Measurements from ENCODE around the gene SIRT5.

The SIRT5 gene

GRCh38 chr6:13573669-13574110, 711 bp upstream of the SIRT5 start:
- TF ChIP-seq, protein P1, sequence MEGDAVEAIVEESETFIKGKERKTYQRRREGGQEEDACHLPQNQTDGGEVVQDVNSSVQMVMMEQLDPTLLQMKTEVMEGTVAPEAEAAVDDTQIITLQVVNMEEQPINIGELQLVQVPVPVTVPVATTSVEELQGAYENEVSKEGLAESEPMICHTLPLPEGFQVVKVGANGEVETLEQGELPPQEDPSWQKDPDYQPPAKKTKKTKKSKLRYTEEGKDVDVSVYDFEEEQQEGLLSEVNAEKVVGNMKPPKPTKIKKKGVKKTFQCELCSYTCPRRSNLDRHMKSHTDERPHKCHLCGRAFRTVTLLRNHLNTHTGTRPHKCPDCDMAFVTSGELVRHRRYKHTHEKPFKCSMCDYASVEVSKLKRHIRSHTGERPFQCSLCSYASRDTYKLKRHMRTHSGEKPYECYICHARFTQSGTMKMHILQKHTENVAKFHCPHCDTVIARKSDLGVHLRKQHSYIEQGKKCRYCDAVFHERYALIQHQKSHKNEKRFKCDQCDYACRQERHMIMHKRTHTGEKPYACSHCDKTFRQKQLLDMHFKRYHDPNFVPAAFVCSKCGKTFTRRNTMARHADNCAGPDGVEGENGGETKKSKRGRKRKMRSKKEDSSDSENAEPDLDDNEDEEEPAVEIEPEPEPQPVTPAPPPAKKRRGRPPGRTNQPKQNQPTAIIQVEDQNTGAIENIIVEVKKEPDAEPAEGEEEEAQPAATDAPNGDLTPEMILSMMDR (IDR thresholded peaks at IDR 0.05; ENCODE audit: low read depth, low read length), result no peak
- H3K4me3 ChIP-seq (ENCODE audit: low read depth, low read length), result peak overlapping the region; percentile 81

- peak overlapping the region; percentile 81 for H3K4me3 ChIP-seq (ENCODE audit: low read depth, low read length)
- TF ChIP-seq, protein P1 (IDR thresholded peaks at IDR 0.05; ENCODE audit: low read depth, low read length), result 0 out of 2 replicates have a peak, but pooled peaks have one; percentile 12
These were observed 241 bp upstream of the SIRT5 start for GRCh38 chr6:13574149-13574570.

DNA sequence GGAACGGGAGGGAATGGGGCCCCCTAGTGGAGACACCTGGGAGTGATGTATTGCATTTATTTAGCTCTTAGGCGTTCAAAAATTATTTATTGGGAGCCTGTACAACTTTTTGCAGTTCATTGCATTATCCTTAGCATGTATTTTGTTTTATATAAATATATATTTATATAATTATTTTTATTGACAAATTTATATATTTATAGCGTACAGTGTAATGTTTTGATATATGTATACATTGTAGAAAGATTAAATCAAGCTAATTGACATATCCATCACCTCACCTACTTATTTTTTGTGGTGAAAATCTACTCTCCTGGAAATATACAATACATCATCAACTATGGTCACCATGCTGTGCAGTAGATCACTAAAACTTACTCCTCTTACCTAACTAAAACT, 975 bp downstream of the SIRT5 start:
- H3K4me3 ChIP-seq (ENCODE audit: low read depth, low read length), result peak overlapping the region; percentile 81
- TF ChIP-seq, protein P1 (IDR thresholded peaks at IDR 0.05; ENCODE audit: low read depth, low read length), result peak; percentile 73

DNA sequence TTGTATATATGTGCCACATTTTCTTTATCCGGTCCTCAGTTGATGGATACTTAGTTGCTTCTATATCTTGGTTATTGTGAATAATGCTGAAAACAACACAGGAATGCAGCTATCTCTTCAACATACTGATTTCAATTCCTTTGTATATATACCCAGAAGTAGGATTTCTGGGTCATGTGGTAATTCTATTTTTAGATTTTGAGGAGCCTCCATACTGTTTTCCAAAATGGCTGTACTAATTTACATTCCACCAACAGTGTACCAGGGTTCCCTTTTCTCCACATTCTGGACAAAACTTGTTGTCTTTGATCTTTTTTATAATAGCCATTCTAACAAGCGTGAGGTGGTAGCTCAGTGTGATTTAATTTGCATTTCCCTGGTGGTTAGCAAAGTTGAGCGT, 1.6 kb downstream of the SIRT5 start:
- no peak overlapping the region for H3K4me3 ChIP-seq (ENCODE audit: low read depth, low read length)
- TF ChIP-seq, protein P1 (IDR thresholded peaks at IDR 0.05; ENCODE audit: low read depth, low read length), result no peak

DNA sequence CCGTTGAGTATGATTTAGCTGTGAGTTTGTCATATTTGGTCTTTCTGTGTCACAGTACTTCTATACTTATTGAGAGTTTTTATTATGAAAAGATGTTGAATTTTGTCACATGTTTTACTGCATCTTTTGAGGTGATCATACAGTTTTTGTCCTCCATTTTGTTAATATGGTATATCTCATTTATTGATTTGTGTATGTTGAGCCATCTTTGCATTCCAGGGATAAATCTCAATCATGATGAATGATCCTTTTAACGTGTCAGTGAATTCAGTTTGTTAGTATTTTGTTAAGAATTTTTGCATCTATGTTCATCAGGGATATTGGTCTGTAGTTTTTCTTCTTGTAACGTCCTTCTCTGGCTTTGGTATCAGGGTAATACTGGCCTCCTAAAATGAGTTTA, 3.5 kb downstream of the SIRT5 start:
- TF ChIP-seq, protein P1 (IDR thresholded peaks at IDR 0.05; ENCODE audit: low read depth, low read length), result no peak
- no peak overlapping the region for H3K4me3 ChIP-seq (ENCODE audit: low read depth, low read length)

- no peak overlapping the region for H3K4me3 ChIP-seq (ENCODE audit: low read depth, low read length)
- TF ChIP-seq, protein P1 (IDR thresholded peaks at IDR 0.05; ENCODE audit: low read depth, low read length), result no peak
These were observed 5.5 kb downstream of the SIRT5 start for GRCh38 chr6:13579911-13580310.

DNA sequence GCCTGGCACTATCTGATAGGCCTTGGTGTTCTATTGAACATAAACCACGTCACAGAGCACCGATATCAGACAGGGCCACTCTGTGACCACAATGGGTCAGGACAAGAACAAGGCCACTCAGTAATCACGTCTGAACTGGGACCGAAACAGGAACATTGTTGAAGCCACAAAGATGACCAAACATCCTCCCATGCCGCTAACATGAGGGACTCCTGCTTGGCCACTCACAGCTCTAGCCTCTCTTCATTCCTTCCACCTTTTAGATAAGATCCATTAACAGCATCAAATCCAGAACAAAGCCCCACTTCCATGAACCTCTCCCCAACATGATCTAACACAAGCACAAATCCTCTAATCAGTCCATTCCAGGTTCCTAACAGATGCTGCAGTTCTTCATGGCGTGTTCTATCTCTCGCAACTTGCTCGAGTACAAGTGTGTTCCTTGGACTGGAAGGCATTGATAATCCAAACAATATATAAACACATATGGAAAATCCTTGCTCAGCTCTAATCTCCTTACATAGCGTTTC, 7.4 kb downstream of the SIRT5 start:
- TF ChIP-seq, protein P1 (IDR thresholded peaks at IDR 0.05; ENCODE audit: low read depth, low read length), result no peak
- no peak overlapping the region for H3K4me3 ChIP-seq (ENCODE audit: low read depth, low read length)

All from WI38 (cell line).